RKO (cell line): ENCODE results near the gene LAMP5.
A peak's percentile ranks its signal among the peaks of the same experiment; 100 is the strongest.

ENCODE experiments used
- DNase-seq: peaks from one replicate; pipeline ENCODE4 v3.0.0-alpha.2; 2016; ENCODE audit warnings: low spot score

The LAMP5 gene

DNA sequence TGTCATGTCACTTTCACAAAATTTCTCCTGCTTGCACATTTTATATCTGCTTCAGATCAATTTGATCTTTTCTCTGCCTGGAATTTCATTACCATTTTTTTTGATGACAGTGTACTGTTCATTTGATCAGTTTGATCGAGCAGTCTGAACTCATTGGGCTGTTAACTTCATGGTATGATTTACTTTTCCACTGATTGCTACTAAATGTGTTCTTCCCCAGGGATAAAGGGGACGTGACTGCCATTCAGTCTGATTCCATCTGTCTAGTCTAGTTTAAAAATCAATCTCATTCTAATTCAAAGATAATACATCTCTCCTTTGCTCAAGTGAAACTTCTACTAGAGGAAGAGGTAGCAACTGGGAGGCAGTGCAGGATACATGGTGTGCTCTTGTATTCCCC lies 21.1 kb downstream of the LAMP5 start:
- DNase-seq, result no peak

- no peak for DNase-seq
Observed at GRCh38 chr20:9543214-9543613, 28.8 kb downstream of the LAMP5 start.

DNA sequence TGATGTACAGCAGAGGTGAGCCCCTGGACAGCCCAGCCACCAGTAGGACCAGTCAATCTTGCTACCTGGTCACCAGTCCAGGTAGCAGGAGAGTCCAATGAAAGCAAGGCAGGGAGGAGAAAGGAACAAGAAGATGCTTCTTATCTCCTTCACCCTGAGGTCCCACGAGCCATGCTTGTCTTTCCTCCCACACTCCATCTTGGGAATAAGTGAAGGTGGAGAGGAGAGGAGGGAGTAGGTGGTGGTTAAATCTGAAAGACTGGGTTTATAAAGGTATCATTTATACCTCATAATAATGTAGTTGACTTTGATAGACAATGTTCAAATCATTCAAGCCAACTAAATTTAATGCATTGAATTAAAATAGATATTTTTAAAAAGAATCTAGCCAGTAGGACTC lies 35.9 kb downstream of the LAMP5 start:
- DNase-seq, result no peak

- DNase-seq, result no peak
Observed at GRCh38 chr20:9550871-9551270, 36.5 kb downstream of the LAMP5 start.

DNA sequence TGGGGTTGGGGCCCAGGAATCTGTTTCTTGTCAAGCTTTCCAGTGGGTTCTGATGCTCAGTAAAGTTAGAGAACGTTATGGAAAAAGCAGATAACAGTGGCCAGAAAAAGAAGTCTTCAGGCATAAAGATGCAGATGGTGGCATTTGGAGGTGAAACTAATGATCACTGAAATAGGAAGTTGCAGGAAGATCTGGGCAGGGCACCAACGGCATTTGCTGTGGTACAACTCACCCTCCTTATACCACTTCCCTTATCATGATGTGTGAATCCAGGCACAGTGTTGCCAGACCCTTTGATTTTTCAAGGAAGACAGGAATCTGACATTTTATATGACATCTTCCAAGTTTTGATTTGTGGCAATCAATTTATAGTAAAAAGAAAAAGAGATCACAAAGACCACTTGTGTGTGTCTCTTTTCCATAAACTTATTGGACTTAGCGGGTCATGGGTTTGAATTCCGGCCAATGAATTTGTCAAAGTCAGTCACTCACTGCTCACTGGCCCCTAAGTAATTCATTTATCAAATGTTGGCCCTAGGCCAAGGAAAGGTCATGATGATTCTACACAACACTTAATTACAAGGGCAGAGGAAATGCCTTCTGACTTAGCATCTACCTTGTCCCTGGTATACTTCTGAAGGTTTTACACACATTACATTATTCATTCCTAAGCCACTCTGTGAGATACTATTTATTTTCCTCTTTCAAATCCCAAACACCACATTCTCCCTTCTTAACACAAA lies 37.6 kb downstream of the LAMP5 start:
- peak; percentile 4 for DNase-seq

DNA sequence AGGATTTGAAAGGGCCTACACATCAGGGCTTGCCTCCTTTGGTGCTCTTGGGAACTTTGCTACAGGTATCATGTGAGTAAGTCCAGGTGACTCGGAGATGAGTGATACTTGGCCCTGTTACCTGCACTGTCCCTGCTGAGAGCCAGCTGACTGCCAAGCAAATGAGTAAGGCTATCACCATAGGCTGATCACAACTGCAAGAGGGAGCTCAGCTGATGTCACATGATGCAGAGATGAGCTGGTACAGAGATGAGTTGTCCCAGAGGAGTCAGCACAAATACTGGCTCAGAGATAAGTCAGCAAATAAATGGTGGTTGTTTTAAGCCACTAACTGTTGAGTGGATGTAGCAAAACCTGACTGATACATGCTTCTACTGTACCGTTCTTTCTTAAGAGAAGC lies 41.4 kb downstream of the LAMP5 start:
- peak; percentile 56 for DNase-seq

- DNase-seq, result no peak
Observed at GRCh38 chr20:9557411-9557810, 43.0 kb downstream of the LAMP5 start.

DNA sequence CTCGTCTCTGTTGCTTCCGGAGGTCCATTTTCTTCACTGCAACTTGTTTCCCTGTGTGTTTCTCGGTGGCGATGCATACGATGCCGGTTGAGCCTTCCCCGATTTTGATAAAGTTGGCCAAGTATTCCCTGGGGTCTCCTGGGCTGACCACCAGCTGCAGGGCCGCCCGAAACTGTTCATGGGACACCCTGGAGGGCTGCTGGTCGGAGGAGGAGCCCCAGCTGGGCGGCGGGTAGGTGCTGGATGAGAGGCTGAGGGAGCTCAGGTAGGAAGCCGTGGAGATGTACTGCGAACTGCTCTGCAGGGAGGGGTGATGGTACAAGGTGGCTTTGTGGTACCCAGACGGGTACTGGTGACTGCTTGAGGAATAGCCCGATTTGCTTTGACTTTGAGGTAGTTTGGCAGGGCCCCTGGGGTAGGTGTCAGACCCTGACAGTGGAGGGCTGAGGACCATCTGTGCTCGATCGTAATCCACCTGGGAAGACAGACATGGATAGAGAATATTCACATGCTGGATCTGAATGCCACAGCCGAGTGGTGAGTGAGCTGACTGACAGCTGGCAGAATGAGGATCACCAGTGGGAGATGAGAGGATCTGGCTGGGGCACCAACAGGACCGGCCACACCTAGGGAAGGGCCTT lies 51.6 kb downstream of the LAMP5 start:
- DNase-seq, result no peak

DNA sequence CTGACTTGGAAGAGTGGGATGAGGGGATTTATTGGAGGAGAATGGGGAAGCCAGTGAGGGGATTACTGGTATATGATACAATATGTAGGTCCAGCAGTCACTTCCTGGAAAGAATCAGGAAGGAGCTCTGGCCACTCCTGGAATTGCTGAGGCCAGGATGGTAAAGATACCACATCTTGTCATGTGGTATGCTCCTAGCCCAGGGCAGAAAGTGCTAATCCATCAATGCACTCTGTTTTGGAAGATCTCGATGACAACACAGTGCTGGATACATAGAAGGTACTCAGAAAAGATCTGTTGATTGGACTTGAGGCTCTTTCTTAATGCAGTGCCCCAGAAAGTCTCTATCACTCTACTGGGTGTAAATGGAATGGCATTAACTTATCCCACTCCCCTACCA lies 52.6 kb downstream of the LAMP5 start:
- DNase-seq, result no peak

- no peak for DNase-seq
Observed at GRCh38 chr20:9570612-9571011, 56.2 kb downstream of the LAMP5 start.

DNA sequence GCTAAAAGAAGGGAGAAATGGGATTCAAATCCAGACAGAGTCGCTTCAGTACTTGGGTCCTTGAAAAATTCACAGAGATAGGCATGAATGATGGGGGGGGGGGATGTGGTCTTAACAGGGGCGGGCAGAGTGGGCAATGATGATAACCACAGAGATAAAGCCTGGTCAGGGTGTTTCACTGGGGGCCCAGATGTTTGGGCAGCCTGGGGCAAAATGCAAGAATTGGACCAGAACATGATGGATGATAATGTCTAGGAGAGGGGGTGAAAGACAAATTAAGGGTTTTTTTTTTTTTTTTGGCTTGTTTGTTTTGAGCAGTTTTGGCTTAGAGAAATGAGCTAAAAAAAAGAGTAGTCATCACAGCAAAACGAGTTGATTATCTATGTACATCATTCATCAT lies 57.4 kb downstream of the LAMP5 start:
- DNase-seq, result no peak

DNA sequence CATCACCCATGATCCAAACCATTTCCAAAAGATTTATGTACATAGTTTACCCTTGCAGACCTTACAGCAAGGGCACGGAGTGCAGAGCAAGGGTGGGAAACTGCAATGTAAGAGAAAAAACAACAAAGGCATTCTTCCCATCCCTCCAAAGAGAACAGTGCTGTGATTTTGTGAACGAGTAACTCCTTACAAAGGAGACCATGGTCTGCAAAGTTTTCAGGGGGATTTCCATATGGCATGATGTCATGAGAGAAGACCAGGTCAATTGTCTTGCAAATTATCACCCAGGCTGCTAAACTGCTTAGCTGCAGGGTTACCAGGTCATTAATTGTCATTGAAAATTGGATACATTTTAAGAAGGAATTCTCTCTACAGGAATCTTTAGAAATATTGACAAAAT lies 58.3 kb downstream of the LAMP5 start:
- no peak for DNase-seq

GRCh38 chr20:9573335-9574151 lies 59.2 kb downstream of the LAMP5 start:
- DNase-seq, result no peak

- DNase-seq, result no peak
Observed at GRCh38 chr20:9574181-9574580, 59.8 kb downstream of the LAMP5 start.

GRCh38 chr20:9574776-9575175 lies 60.4 kb downstream of the LAMP5 start:
- DNase-seq, result no peak

- DNase-seq, result no peak
Observed at GRCh38 chr20:9575836-9576235, 61.4 kb downstream of the LAMP5 start.

DNA sequence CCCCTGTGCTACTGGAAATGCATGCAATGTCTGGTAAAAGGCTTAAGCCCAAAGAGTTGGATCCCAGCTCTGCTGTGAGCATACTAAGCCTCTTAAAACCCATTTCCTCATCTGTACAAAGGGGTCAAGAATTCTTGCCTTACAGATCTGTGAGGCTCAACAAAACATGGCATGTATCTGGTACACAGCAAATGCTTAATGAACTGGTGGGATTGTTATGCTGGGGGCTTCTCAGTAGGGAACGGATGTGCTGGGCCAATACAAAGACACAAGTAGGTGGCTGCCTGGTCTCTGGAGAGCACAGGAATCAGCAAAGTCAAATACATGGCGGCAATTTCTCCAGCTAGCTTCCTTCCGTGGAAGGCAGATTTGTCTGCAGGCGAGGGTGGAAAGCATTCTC lies 62.3 kb downstream of the LAMP5 start:
- no peak for DNase-seq

GRCh38 chr20:9577397-9577796 lies 63.0 kb downstream of the LAMP5 start:
- no peak for DNase-seq

- no peak for DNase-seq
Observed at GRCh38 chr20:9578594-9578993, 64.2 kb downstream of the LAMP5 start.
